Neural cell (in vitro differentiated cells): ENCODE measurements around the gene ZNF19. TPM values are rescaled to one million over a fixed set of nuclear protein-coding genes. Genes with fewer than 3 reads are reported as not detected.
A peak's percentile ranks its signal among the peaks of the same experiment; 100 is the strongest.

Experiments used
- H2AFZ ChIP-seq: fragments of 200-600, 300-800 bp; sonication (generic), shearing (Covaris generic); 2 replicates; pipeline ENCODE4 v1.6.0; 2014; ENCODE audit warnings: low read depth, mild to moderate bottlenecking, antibody characterized with exemption, low read length, moderate library complexity
- H3F3A ChIP-seq: fragments of 200-600 bp; shearing (Covaris generic); 2 replicates; pipeline ENCODE4 v1.6.1; 2016; ENCODE audit warnings: mild to moderate bottlenecking, moderate library complexity, mixed read lengths, antibody characterized with exemption, low read length; ENCODE audit not compliant: insufficient read depth, poor library complexity, severe bottlenecking
- H3K27ac ChIP-seq: fragments of 200-600, 300-800 bp; sonication (generic), shearing (Covaris generic); 2 replicates; pipeline ENCODE4 v1.5.1; 2014; ENCODE audit warnings: mild to moderate bottlenecking, low read length, moderate library complexity
- H3K27me3 ChIP-seq: fragments of 300-800, 200-600 bp; sonication (generic), shearing (Covaris generic); 2 replicates; pipeline ENCODE4 v1.6.0; 2014; ENCODE audit warnings: mild to moderate bottlenecking, low read depth, low read length, moderate library complexity; ENCODE audit not compliant: insufficient read depth
- H3K36me3 ChIP-seq: fragments of 300-800, 200-600 bp; sonication (generic), shearing (Covaris generic); 2 replicates; pipeline ENCODE4 v1.5.1; 2014; ENCODE audit warnings: mild to moderate bottlenecking, antibody characterized with exemption, low read length, moderate library complexity; ENCODE audit not compliant: insufficient read depth
- H3K4me2 ChIP-seq: fragments of 300-800, 200-600 bp; sonication (generic), shearing (Covaris generic); 2 replicates; pipeline ENCODE4 v1.6.0; 2014; ENCODE audit warnings: mild to moderate bottlenecking, low read length
- H3K4me3 ChIP-seq: fragments of 300-800, 200-600 bp; sonication (generic), shearing (Covaris generic); 2 replicates; pipeline ENCODE4 v1.5.1; 2014; ENCODE audit warnings: mild to moderate bottlenecking, low read length, moderate library complexity
- H3K79me2 ChIP-seq: fragments of 200-600 bp; shearing (Covaris generic); replicated peaks from 2 replicates; pipeline ENCODE4 v1.6.0; 2014; ENCODE audit warnings: mild to moderate bottlenecking, low read length, moderate library complexity; ENCODE audit not compliant: insufficient read depth
- H3K9ac ChIP-seq: fragments of 300-800, 200-600 bp; sonication (generic), shearing (Covaris generic); 2 replicates; pipeline ENCODE4 v1.6.1; 2016; ENCODE audit warnings: mild to moderate bottlenecking, low read length, mixed read lengths
- H3K9me2 ChIP-seq: fragments of 200-600 bp; shearing (Covaris generic); 2 replicates; pipeline ENCODE4 v1.6.1; 2016; ENCODE audit warnings: mild to moderate bottlenecking, low read length, mixed read lengths; ENCODE audit not compliant: insufficient read depth
- H3K9me3 ChIP-seq: fragments of 200-600, 300-800 bp; sonication (generic), shearing (Covaris generic); 2 replicates; pipeline ENCODE4 v1.6.1; 2016; ENCODE audit warnings: mild to moderate bottlenecking, mixed run types, low read length, moderate library complexity, mixed read lengths
- H4K20me1 ChIP-seq: fragments of 200-600 bp; shearing (Covaris generic); 2 replicates; pipeline ENCODE4 v1.6.1; 2016; ENCODE audit warnings: mild to moderate bottlenecking, mixed run types; ENCODE audit not compliant: insufficient read depth
- CTCF ChIP-seq: fragments of 450-650 bp; IDR thresholded peaks from 2 replicates; pipeline ENCODE4 v1.5.1; 2014; ENCODE audit warnings: antibody characterized with exemption, mild to moderate bottlenecking, moderate library complexity; ENCODE audit not compliant: poor library complexity, severe bottlenecking
- EP300 ChIP-seq: fragments of 450-650 bp; conservative IDR thresholded peaks from 2 replicates; pipeline ENCODE4 v1.6.1; 2014; ENCODE audit warnings: antibody characterized with exemption, mild to moderate bottlenecking, moderate library complexity; ENCODE audit not compliant: poor library complexity, severe bottlenecking
- EZH2 ChIP-seq: fragments of 200-600, 300-800 bp; shearing (Covaris generic), sonication (generic); IDR thresholded peaks from 2 replicates; pipeline ENCODE4 v1.6.1; 2014; ENCODE audit warnings: antibody characterized with exemption, low read length, borderline replicate concordance, mild to moderate bottlenecking; ENCODE audit not compliant: insufficient read depth, poor library complexity, severe bottlenecking
- MXI1 ChIP-seq: fragments of 450-650 bp; conservative IDR thresholded peaks from 2 replicates; pipeline ENCODE4 v1.6.1; 2014; ENCODE audit warnings: antibody characterized with exemption, mild to moderate bottlenecking; ENCODE audit not compliant: poor library complexity, severe bottlenecking
- POLR2AphosphoS5 ChIP-seq: IDR thresholded peaks from 2 replicates; pipeline ENCODE4 v1.6.1; 2012
- RAD21 ChIP-seq: fragments of 450-650 bp; conservative IDR thresholded peaks from 2 replicates; pipeline ENCODE4 v1.6.1; 2014; ENCODE audit warnings: antibody characterized with exemption, mild to moderate bottlenecking, moderate library complexity
- REST ChIP-seq: IDR thresholded peaks from 2 replicates; pipeline ENCODE4 v1.6.1; 2012; ENCODE audit warnings: borderline replicate concordance
- SMC3 ChIP-seq: fragments of 450-650 bp; conservative IDR thresholded peaks from 2 replicates; pipeline ENCODE4 v1.6.1; 2014; ENCODE audit warnings: antibody characterized with exemption, mild to moderate bottlenecking, moderate library complexity; ENCODE audit not compliant: poor library complexity
- TAF1 ChIP-seq: IDR thresholded peaks from 2 replicates; pipeline ENCODE4 v1.6.1; 2012; ENCODE audit warnings: low read depth
- polyA plus RNA-seq: library from polyadenylated mRNA; depleted of rRNA; stranded (reverse); fragments of >200 nt; gene quantifications from 2 replicates; pipeline ENCODE4 v1.2.3, GENCODE V29; 2014

The ZNF19 gene
- polyA plus RNA-seq, 1 donor from 2014 or later: 6.6 TPM

DNA sequence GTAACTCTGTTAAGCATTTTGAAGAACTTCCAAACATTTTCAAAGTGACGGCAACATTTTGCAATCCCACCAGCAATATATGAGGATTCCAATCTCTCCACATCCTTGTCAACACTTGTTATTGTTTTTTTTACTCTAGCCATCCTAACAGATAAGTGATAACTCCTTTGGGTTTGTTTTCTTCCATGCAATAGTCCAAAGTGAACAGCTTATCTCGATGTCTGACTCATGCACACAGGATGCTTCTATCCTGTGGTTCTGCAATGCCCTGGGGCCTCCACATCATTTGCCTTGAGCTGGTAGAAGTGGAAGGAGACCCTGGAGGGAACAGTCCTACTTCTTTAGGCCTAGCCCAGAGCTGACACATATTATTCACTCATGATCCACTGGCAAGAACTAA, 60.2 kb downstream of the ZNF19 start:
- Histone ChIP-seq H3K27me3 (peaks cover 25% of the 10 kb centered on the region), H3F3A (no peaks in the 10 kb centered on the region), H3K4me3 (no peak overlapping the region)

DNA sequence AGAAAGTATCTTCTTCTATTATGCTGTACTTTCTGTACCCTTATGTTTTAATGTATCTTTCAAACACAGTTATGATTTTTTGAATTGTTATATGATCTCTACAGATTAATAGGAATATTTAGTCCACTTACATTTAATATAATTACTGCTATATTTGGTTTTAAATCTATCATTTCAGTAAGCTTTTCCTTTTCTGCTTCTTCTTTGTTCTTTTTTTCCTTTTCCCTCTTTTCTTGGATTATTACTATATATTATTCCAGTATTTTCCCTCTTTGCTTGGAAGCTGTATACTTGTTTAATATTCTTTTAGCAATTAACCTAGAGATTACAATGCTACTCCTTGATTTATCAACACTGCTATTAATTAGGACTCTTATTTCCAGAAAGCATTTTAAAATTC, 60.7 kb downstream of the ZNF19 start:
- Histone ChIP-seq H3K9ac (no peak overlapping the region), H3F3A (no peaks in the 10 kb centered on the region), H4K20me1 (no peaks in the 10 kb centered on the region), H3K9me2 (no peaks in the 10 kb centered on the region), H3K27me3 (peaks cover 25% of the 10 kb centered on the region), H3K36me3 (no peaks in the 10 kb centered on the region), H3K4me3 (no peak overlapping the region), H3K4me2 (peak overlapping the region; percentile 7), H3K79me2 (no peaks in the 10 kb centered on the region), H3K9me3 (no peaks in the 10 kb centered on the region), H3K27ac (no peak overlapping the region), H2AFZ (no peak overlapping the region)
- TF ChIP-seq MXI1 (no peak), RAD21 (no peak), REST (no peak), POLR2AphosphoS5 (no peak), CTCF (no peak), EZH2 (no peak), TAF1 (no peak), EP300 (no peak), SMC3 (no peak)

More for the DNA sequence above, 60.2 kb downstream of the ZNF19 start:
- TF ChIP-seq EP300 (no peak), POLR2AphosphoS5 (no peak), TAF1 (no peak)
- H3K36me3 ChIP-seq: no peaks in the 10 kb centered on the region
- H3K4me2 ChIP-seq: no peak overlapping the region
- no peaks in the 10 kb centered on the region for H3K79me2 ChIP-seq
- no peak overlapping the region for H3K27ac ChIP-seq
- no peaks in the 10 kb centered on the region for H4K20me1 ChIP-seq
- H3K9me3 ChIP-seq: no peaks in the 10 kb centered on the region
- no peak overlapping the region for H2AFZ ChIP-seq
- H3K9me2 ChIP-seq: no peaks in the 10 kb centered on the region
- no peak overlapping the region for H3K9ac ChIP-seq
